HG02759 (cell line): Measurements from ENCODE around the gene SACM1L.
"Not testable (repeated sequence)": the region's sequence is repeated elsewhere in the genome, so short reads cannot be mapped to it uniquely, and the experiment has no call there.

Source experiments
- ATAC-seq: cut with Tn5 transposase; IDR thresholded peaks from one replicate; pipeline ENCODE4 v1.9.1; 2021; ENCODE audit warnings: mild to moderate bottlenecking, moderate library complexity; ENCODE audit not compliant: unreplicated experiment

The SACM1L gene

GRCh38 chr3:45737234-45737633 is 48.0 kb downstream of the SACM1L start:
- no peak for ATAC-seq

- no peak for ATAC-seq
These were observed 50.8 kb downstream of the SACM1L start for GRCh38 chr3:45739991-45740390.

DNA sequence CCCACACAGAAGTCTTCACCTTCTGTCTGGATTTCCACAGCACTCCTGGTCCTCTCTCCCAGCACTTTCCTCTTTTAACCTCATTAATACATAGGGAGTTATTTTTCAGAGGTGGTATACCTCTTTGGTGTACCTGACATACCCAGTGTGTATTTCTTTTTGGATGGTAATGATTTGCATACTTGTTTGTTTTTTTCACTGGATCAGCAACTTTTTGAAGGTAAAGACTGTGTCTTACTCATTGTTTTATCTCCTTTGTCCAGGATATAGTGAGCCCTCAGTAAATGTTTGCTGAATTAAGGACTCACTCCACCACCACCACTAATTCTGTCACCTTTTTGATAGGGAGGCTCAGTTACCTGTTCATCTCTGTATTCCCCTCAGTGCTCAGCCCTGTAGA is 52.1 kb downstream of the SACM1L start:
- no peak for ATAC-seq

- ATAC-seq, result no peak
These were observed 52.7 kb downstream of the SACM1L start for GRCh38 chr3:45741742-45742460.

- no peak for ATAC-seq
These were observed 53.4 kb downstream of the SACM1L start for GRCh38 chr3:45742461-45743089.

DNA sequence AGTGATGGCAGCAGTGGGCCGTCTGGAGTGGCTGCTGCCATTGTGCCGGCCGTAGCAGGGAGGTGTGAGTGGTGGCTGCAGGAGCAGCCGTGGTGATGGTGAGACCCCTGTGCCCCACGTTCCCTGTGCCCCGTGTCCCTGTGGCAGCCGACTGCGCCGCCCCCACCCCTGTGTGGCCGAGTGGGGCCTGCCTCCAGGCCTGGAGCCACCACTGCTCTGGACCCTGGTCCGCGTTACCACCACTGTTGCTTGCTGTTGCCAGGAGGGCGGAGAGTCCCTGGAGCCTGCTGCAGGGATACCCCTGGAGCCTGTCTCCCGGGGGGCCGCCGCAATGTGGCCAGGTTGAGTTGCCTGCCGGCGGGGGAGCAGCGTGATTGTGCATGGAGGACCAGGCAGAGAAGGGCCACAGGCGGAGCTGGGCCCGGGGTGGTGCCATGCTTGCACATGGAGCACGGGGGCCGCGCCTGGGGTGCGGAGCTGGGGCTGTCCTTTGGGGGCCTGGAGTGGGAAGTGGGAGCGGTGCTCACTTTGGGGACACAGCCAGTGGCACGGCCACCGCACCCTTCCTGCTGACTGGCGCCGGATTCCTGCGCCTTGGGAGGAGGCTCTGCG is 57.1 kb downstream of the SACM1L start:
- no peak for ATAC-seq

GRCh38 chr3:45746777-45747622 is 57.8 kb downstream of the SACM1L start:
- ATAC-seq, result no peak

DNA sequence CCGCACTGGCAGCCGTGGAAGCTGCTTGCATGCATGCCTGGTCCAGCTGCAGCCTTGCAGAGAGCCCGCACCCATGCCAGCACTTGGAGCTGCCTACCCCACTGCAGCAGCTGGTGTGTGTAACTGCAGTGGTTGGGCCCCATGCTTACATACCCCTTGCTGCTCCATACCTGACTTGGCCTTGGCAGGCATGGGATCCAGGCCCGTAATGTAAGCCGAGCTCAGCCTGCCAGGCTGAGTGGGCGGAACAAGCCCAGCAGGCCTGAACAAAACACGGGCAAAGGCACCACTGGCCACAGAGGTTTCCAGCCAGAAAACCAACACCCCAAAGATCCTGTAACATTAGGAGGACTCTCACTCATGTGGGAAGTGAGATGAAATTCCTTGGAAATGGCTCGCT is 58.9 kb downstream of the SACM1L start:
- ATAC-seq, result no peak

DNA sequence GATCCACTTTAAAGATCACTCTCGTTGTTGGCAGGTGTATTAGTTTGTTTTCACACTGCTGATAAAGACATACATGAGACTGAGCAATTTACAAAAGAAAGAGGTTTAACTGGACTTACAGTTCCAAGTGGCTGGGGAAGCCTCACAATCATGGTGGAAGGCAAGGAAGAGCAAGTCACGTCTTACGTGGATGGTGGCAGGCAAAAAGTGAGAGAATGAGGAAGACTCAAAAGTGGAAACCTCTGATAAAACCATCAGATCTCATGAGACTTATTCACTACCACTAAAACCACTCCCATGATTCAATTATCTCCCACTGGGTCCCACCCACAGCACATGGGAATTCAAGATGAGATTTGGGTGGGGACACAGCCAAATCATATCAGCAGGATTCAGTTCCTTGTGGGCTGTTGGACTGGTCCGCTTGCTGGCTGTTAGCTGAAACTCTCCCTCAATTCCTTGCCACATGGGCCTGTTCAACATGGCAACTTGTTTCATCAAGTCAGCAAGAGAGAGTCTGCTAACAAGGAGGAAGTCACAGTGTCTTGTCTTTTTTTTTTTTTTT is 59.9 kb downstream of the SACM1L start:
- not testable (repeated sequence) for ATAC-seq

GRCh38 chr3:45749880-45750279 is 60.7 kb downstream of the SACM1L start:
- ATAC-seq, result no peak

DNA sequence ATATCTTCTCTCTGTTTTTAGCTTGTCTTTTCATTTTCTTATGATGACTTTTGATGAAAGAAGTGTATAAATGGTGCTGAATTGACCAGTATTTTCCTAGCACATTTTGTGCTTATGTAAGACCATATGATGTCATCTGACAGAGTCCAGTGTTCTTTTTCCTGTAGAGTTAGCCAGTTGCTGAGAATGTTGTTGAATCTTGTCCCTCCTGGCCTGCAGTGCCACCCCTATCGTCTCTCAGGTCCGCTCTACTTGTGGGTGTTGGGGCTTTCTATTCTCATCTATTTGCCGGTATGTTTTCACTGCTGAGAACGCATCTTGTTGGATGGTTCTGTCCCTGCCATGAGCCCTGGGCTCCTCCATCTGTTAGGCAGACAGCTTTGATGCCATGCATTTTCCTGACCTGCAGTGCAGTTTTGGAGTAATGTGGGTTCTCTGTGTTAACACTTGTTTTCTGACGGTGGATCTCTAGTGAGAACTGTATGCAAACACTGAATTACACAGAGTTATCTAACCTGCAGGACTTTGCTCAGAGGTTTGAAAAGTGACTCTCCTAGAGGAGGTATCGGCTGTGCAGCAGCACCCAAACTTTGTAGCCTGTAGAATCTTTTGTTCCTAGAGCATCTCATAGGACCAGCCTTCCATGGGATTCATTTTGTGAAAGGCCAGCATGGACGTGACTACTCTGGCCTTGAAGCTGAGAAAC is 62.5 kb downstream of the SACM1L start:
- ATAC-seq, result no peak

- no peak for ATAC-seq
These were observed 63.9 kb downstream of the SACM1L start for GRCh38 chr3:45753095-45753494.

DNA sequence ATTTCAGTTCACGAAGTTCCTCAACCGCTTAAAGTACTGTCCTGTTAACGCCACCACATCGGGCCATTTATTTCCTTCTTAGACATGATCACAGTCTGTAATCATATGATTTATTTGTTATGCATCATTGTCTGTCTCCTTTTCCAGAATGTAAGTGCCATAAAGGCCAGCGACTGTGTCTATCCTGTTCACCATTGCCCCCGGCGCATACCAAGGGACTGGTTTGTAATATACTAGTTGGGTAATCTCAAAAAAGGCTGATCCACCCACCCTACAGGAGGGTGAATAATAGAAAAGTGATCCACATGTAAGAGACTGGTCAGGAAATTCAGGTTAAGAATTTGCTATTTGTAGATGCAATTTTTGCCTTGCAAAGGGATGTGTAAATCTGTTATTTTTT is 65.3 kb downstream of the SACM1L start:
- ATAC-seq, result no peak

DNA sequence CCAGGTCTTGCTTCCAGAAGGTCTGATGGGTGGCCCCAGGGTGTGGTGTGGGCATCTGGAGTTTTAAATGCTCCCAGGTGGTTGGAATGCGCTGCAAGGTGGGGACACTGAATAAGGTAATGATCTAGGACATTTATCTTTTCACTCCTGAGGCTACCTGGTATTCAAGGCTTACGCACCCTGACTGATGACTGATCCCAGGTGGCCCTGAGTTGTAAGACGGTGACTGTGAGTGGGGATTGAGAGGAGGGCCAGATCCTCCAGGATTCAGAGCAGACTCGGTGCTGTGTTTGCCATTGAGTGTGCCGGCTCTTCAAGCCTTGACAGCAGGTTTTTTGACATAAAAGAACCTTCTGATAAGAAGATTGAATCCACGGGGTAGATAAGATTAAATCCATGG is 66.9 kb downstream of the SACM1L start:
- ATAC-seq, result no peak

DNA sequence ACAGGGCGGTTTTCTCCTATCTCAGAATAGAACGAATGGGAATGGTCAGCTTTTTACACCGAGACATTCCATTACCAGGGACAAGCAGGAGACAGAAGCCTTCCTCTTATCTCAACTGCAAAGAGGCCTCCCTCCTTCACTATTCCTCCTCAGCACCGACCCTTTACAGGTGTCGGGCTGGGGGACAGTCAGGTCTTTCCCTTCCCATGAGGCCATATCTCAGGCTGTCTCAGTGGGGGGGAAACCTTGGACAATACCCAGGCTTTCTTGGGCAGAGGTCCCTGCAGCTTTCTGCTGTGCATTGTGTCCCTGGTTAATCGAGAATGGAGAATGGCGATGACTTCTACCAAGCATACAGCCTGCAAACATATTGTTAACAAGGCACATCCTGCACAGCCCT is 67.9 kb downstream of the SACM1L start:
- ATAC-seq, result not testable (repeated sequence)

DNA sequence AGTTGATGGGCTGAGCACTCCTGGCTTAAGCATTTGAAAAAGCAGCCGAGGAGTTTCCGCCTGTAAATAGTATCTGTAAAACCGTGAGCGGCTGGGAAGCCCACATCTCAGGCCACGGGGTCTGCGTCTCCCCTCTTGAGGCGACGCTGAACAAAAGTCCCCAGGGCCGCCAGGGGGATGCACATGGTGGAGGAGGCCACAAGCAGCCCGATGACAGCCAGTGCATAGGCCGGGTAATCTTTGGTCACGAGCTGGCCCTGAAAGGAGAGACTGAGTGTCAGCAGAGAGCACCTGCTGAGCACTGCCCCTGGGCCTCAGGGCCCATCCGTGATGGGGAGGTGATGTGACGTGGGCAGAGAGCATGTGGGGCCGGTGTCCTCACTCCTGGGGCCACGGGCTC is 69.7 kb downstream of the SACM1L start:
- no peak for ATAC-seq

DNA sequence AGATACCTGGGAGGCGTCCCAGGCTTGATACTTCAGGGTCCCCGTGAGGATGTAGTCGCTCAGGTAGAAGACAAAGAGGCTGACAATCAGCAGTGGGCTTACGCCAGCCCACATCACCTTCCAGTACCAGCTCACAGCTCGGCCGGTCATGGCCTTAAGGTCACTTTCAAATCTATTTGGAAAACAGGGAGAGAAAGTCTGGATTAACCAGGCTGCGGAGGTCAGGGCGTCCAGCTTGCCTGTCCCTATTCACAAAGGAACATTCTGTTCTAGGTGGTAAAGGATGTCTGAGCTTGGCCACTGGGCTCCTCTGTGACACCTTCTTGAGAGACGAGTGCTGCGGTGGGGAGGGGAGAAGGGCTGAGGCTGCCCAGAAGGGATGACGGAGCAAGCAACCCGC is 70.7 kb downstream of the SACM1L start:
- ATAC-seq, result no peak

GRCh38 chr3:45760878-45761711 is 71.9 kb downstream of the SACM1L start:
- no peak for ATAC-seq

- ATAC-seq, result no peak
These were observed 72.6 kb downstream of the SACM1L start for GRCh38 chr3:45761831-45762230.
